Measurements from ENCODE around the gene SDK2. TPM values are rescaled to one million over a fixed set of nuclear protein-coding genes. Genes with fewer than 3 reads are reported as not detected.

Gene SDK2
- total and polyA plus RNA-seq, 2 of the 8 experiments (the other 6 are each of a cell fraction or from before 2014, with no cell fraction given), result 3.9 to 4.1 TPM

- Histone ChIP-seq H3K23ac (ENCODE audit: insufficient read length) (no peak overlapping the region), H3K4me1 (replicated peaks in 1 of 4; ENCODE audit: control insufficient read depth in 3 of 4, insufficient read depth in 4 of 4, low read length in 3 of 4) (no peaks in the 10 kb centered on the region), H2BK5ac (ENCODE audit: low read depth, low read length) (no peak overlapping the region), H2BK12ac (ENCODE audit: low read depth, low read length) (no peak overlapping the region), H4K8ac (ENCODE audit: extremely low read depth, insufficient read depth, low read length) (peak overlapping the region; percentile 53; the same call in 1 of the 2 replicates), H2AK5ac (ENCODE audit: low read depth, low read length) (no peak overlapping the region), H3K14ac (ENCODE audit: insufficient read length) (no peak overlapping the region), H4K5ac (ENCODE audit: insufficient read length, low read depth, low read length) (no peak overlapping the region), H2BK120ac (replicated peaks; ENCODE audit: low read depth, low read length) (no peak overlapping the region), H3K79me1 (ENCODE audit: low read depth, low read length) (no peaks in the 10 kb centered on the region), H4K91ac (replicated peaks; ENCODE audit: insufficient read length, low read length) (no peak overlapping the region), H2BK20ac (ENCODE audit: low read length) (no peak overlapping the region), H2AFZ (ENCODE audit: low read length) (no peak overlapping the region), H4K20me1 (replicated peaks in 1 of 2; ENCODE audit: control insufficient read depth in 1 of 2, insufficient read depth in 2 of 2, low read length in 2 of 2) (peaks cover 0 to 4% of the 10 kb centered on the region in 2 experiments), H3K9ac (replicated peaks in 1 of 4; ENCODE audit: extremely low read depth in 1 of 4, low read depth in 3 of 4, low read length in 3 of 4) (no peak overlapping the region), H3K4me3 (ENCODE audit: extremely low read depth in 1 of 4, insufficient read depth in 2 of 4, low read depth in 3 of 4, low read length in 4 of 4) (no peak overlapping the region), H3K4ac (replicated peaks; ENCODE audit: insufficient read length, low read depth, low read length) (no peak overlapping the region), H3K4me2 (ENCODE audit: insufficient read depth in 1 of 2, low read depth in 2 of 2, low read length in 2 of 2) (no peak overlapping the region), H3K27me3 (replicated peaks in 1 of 4; ENCODE audit: control insufficient read depth in 3 of 4, extremely low read depth in 1 of 4, insufficient read depth in 3 of 4, low read length in 3 of 4) (no peaks in the 10 kb centered on the region; a peak in 1 of 7 replicates), H3K36me3 (ENCODE audit: control insufficient read depth in 2 of 4, insufficient read depth in 4 of 4, low read length in 3 of 4) (no peaks in the 10 kb centered on the region), H3K79me2 (ENCODE audit: control insufficient read depth in 1 of 2, insufficient read depth in 2 of 2, low read length in 2 of 2) (no peaks in the 10 kb centered on the region), H3K23me2 (ENCODE audit: low read depth, low read length) (no peaks in the 10 kb centered on the region; the same call in 1 of the 2 replicates), H3K9me3 (ENCODE audit: insufficient read depth in 2 of 2, low read depth in 1 of 2, low read length in 1 of 2) (no peaks in the 10 kb centered on the region), H3K27ac (ENCODE audit: low read depth, low read length) (no peak overlapping the region), H3K56ac (replicated peaks; ENCODE audit: insufficient read length, low read depth, low read length) (no peak overlapping the region), H3K18ac (ENCODE audit: extremely low read depth, low read length) (no peak overlapping the region), H2BK15ac (ENCODE audit: low read length) (no peak overlapping the region)
- WGBS, 2 experiments (ENCODE audit: extremely low coverage in 1 of 2, insufficient coverage in 1 of 2, insufficient read length in 1 of 2, insufficient replicate concordance in 2 of 2, low coverage in 1 of 2, low lambda C conversion rate in 2 of 2, missing lambda C conversion rate in 1 of 2), result 94% methylated on average over 9 of the region's 9 CpGs; no CpG with 5 or more reads in 1 of the 2 experiments
- POLR2A ChIA-PET (ENCODE audit: partially characterized antibody), result no interaction called here
- FAIRE-seq, result no peak
- CTCF ChIA-PET (ENCODE audit: partially characterized antibody), result interaction anchor here (0.6 to 2.6 kb wide), 3 partner anchors 8 to 202 kb away, joined by 3 to 8 read pairs (median 3); no protein-coding TSS in a partner anchor
- no peak for DNase-seq (ENCODE audit: low read depth in 1 of 2, low spot score in 2 of 2)
- TF ChIP-seq JUND (IDR thresholded peaks at IDR 0.05; ENCODE audit: low read length) (no peak), KDM5A (IDR thresholded peaks at IDR 0.05; ENCODE audit: low read length) (no peak), HDAC6 (IDR thresholded peaks at IDR 0.05; ENCODE audit: low read depth, low read length) (no peak), TCF12 (IDR thresholded peaks at IDR 0.05; ENCODE audit: low read depth, low read length) (no peak), TAF1 (IDR thresholded peaks at IDR 0.05; ENCODE audit: low read depth, low read length) (no peak), CREB1 (IDR thresholded peaks at IDR 0.05) (no peak), CBX8 (IDR thresholded peaks at IDR 0.05; ENCODE audit: borderline replicate concordance, low read depth, low read length) (no peak), ZNF274 (IDR thresholded peaks at IDR 0.05; ENCODE audit: borderline replicate concordance, extremely low read depth, low read length) (no peak), EP300 (IDR thresholded peaks at IDR 0.05; ENCODE audit: borderline replicate concordance in 1 of 2, low read depth in 2 of 2, low read length in 2 of 2) (no peak), RFX5 (IDR thresholded peaks at IDR 0.05; ENCODE audit: borderline replicate concordance, low read depth, low read length) (no peak), RAD21 (IDR thresholded peaks at IDR 0.05 in 1 of 2, conservative IDR thresholded peaks at IDR 0.05 in 1 of 2; ENCODE audit: low read depth in 2 of 2, low read length in 2 of 2) (no peak), CHD2 (IDR thresholded peaks at IDR 0.05; ENCODE audit: low read length) (no peak)
These were observed 137.5 kb downstream of the SDK2 start for GRCh38 chr17:73506470-73507435.
